ENCODE data around the gene TTYH3. TPM values are rescaled to one million over a fixed set of nuclear protein-coding genes. Genes with fewer than 3 reads are reported as not detected.

Gene TTYH3
- total RNA-seq, 1 experiment from 2014 or later, result 278 TPM

GRCh38 chr7:2657208-2657607 lies 25.4 kb downstream of the TTYH3 start:
- in situ Hi-C loops (cut with HindIII; ENCODE audit: low pct_unique_long_range_greater_than_20kb, low sequenced_read_pairs) (no loop called here), intact Hi-C loops (cut with micrococcal nuclease; ENCODE audit: unreplicated experiment) (no loop called here)
- POLR2A ChIA-PET, result no interaction called here

GRCh38 chr7:2657920-2658671 lies 26.3 kb downstream of the TTYH3 start:
- ATAC-seq (no peak), DNase-seq (ENCODE audit: low read depth, low spot score) (no peak)
- ChIA-PET CTCF (no interaction called here), POLR2A (no interaction called here)
- in situ Hi-C loops (cut with HindIII; ENCODE audit: low pct_unique_long_range_greater_than_20kb, low sequenced_read_pairs) (no loop called here), intact Hi-C loops (cut with micrococcal nuclease; ENCODE audit: unreplicated experiment) (no loop called here)
- BruUV-seq (replicated peaks), result no TSS peak
- H3K4me1 ChIP-seq (ENCODE audit: control insufficient read depth, insufficient read depth, low read length), result peaks cover 8% of the 10 kb centered on the region
- H3K9me3 ChIP-seq (ENCODE audit: control insufficient read depth, insufficient read depth, low read depth, low read length), result no peaks in the 10 kb centered on the region
- H3K4me3 ChIP-seq (ENCODE audit: low read depth in 2 of 2, low read length in 2 of 2), result no peak overlapping the region
- H3K27me3 ChIP-seq (ENCODE audit: control insufficient read depth, insufficient read depth, low read length), result no peaks in the 10 kb centered on the region
- H3K36me3 ChIP-seq (ENCODE audit: control insufficient read depth, insufficient read depth, low read length), result peaks cover 3% of the 10 kb centered on the region; the same call in 1 of the 2 replicates
- no peak for TF ChIP-seq CTCF (IDR thresholded peaks at IDR 0.05)
- TF ChIP-seq TCF7L2 (IDR thresholded peaks at IDR 0.05; ENCODE audit: low read depth, low read length), result no peak
- no peak overlapping the region for H3K27ac ChIP-seq (ENCODE audit: low read length)

More at GRCh38 chr7:2657208-2657607, 25.4 kb downstream of the TTYH3 start:
- Histone ChIP-seq H3K27me3 (ENCODE audit: control insufficient read depth, insufficient read depth, low read length) (no peaks in the 10 kb centered on the region), H3K9me3 (ENCODE audit: control insufficient read depth, insufficient read depth, low read depth, low read length) (no peaks in the 10 kb centered on the region), H3K36me3 (ENCODE audit: control insufficient read depth, insufficient read depth, low read length) (peaks cover 3% of the 10 kb centered on the region; the same call in 1 of the 2 replicates), H3K27ac (ENCODE audit: low read length) (no peak overlapping the region), H3K4me3 (ENCODE audit: low read depth in 2 of 2, low read length in 2 of 2) (no peak overlapping the region), H3K4me1 (ENCODE audit: control insufficient read depth, insufficient read depth, low read length) (no peaks in the 10 kb centered on the region; the same call in 1 of the 2 replicates)
- DNase-seq (ENCODE audit: low read depth, low spot score) (no peak), ATAC-seq (no peak)
- CTCF ChIA-PET, result no interaction called here
- BruUV-seq (replicated peaks), result no TSS peak
- no peak for TF ChIP-seq CTCF (IDR thresholded peaks at IDR 0.05)
- TF ChIP-seq SIN3A (IDR thresholded peaks at IDR 0.05; ENCODE audit: borderline replicate concordance, insufficient read depth, low read depth, low read length), result no peak
- no peak for TF ChIP-seq TCF7L2 (IDR thresholded peaks at IDR 0.05; ENCODE audit: low read depth, low read length)
- TF ChIP-seq REST (IDR thresholded peaks at IDR 0.05; ENCODE audit: insufficient read depth in 1 of 2, low read depth in 2 of 2, low read length in 1 of 2), result no peak
- TF ChIP-seq POLR2AphosphoS5 (IDR thresholded peaks at IDR 0.05; ENCODE audit: low read depth, low read length), result no peak

All from Panc1 (cell line).